Naive B cell (primary cell): ENCODE results near the gene SNHG17. TPM values are rescaled to one million over a fixed set of nuclear protein-coding genes. Genes with fewer than 3 reads are reported as not detected.
"Not testable (repeated sequence)": the region's sequence is repeated elsewhere in the genome, so short reads cannot be mapped to it uniquely, and the experiment has no call there.

ENCODE experiments used
- ATAC-seq, 2 donors: fragments of 150-1000 bp; cut with Tn5 transposase; 2 replicates each; pipeline ENCODE4 v1.10.0; 2021; ENCODE audit warnings: low read depth in 2 of 2, mild to moderate bottlenecking in 2 of 2, moderate library complexity in 2 of 2
- DNase-seq: peaks from one replicate; pipeline ENCODE4 v3.0.0; 2022
- H3K27ac Mint-ChIP-seq, 6 donors: one replicate each; pipeline ENCODE4 v1.8.0; 2020 to 2022; ENCODE audit warnings: mild to moderate bottlenecking in 6 of 6, mixed read lengths in 6 of 6, moderate library complexity in 5 of 6, inconsistent platforms in 2 of 6
- H3K27me3 Mint-ChIP-seq, 3 donors: one replicate each; pipeline ENCODE4 v1.8.0; 2021 to 2022; ENCODE audit warnings: mixed read lengths in 3 of 3, mild to moderate bottlenecking in 1 of 3
- H3K36me3 Mint-ChIP-seq, 2 donors: one replicate each; pipeline ENCODE4 v1.8.0; 2020 to 2022; ENCODE audit warnings: mixed read lengths in 2 of 2, inconsistent platforms in 1 of 2, mild to moderate bottlenecking in 1 of 2
- H3K4me1 Mint-ChIP-seq, 3 donors: one replicate each; pipeline ENCODE4 v1.8.0; 2020 to 2022; ENCODE audit warnings: mixed read lengths in 3 of 3, inconsistent platforms in 1 of 3, mild to moderate bottlenecking in 1 of 3, moderate library complexity in 1 of 3
- H3K4me3 Mint-ChIP-seq, 8 donors: one replicate each; pipeline ENCODE4 v1.8.0; 2020 to 2022; ENCODE audit warnings: mild to moderate bottlenecking in 8 of 8, mixed read lengths in 8 of 8, moderate library complexity in 8 of 8, inconsistent platforms in 2 of 8
- H3K9me3 Mint-ChIP-seq, 7 donors: one replicate each; pipeline ENCODE4 v1.8.0; 2020 to 2022; ENCODE audit warnings: mixed read lengths in 7 of 7, mild to moderate bottlenecking in 5 of 7, inconsistent platforms in 2 of 7, moderate library complexity in 1 of 7
- polyA plus RNA-seq, 6 donors: library from polyadenylated mRNA; unstranded; fragments of 300-500 nt; fragmentation: Illumina TruSeq; gene quantifications; one replicate each; pipeline ENCODE4 v1.2.3, GENCODE V29; 2021; ENCODE audit warnings: low read depth in 6 of 6

The SNHG17 gene
- polyA plus RNA-seq, 6 donors from 2014 or later: 25.8 to 100.0 (median 56.5) TPM

DNA sequence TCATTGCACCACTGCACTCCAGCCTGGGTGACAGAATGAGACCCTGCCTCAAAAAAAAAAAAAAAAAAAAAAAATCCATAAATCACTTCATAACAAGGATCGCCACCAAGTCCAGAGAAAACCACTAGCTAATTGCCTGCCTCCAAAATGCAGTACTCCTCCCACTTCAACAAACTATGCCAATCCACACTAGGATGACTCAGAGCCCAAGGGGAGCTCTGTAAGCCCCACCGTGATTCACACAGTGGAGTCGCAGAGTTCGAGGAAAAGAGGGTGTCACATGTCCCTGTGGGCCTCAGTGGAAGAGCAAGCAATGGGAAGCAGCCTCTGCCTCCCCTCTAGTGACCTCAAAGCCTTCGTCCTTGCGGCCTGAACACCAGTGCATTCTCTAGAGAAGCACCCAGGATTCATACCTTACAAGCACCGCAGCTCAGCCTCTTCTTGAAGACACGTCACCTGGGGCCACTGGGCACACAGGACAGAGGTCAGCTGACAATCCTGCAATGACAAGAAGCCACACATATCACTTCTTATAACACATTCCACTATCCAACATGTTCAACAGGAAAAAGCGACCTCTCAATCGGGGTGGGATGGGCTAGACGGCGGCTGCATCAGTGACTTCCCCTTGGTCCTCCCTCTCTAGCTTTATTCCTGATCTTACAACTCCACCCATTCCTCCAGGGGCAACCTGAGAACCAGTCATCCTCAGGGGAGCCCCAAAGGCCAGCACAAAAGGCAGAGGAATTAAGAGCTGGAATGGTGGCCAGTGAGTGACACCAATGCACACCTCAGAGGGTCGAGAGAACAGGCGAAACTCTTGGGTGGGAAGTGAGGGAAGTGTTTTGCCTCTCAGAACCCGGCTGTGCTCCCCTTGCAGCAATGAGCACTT lies 8.9 kb downstream of the SNHG17 start:
- ATAC-seq (no peak), DNase-seq (no peak)
- H3K4me3 Mint-ChIP-seq: peak overlapping the region in 1 of 8 donors; percentile 70
- H3K27ac Mint-ChIP-seq: peak overlapping the region in 1 of 6 donors; percentile 87
- H3K36me3 Mint-ChIP-seq: peaks cover 21 to 25% of the 10 kb centered on the region in 2 donors
- H3K27me3 Mint-ChIP-seq: no peaks in the 10 kb centered on the region
- H3K4me1 Mint-ChIP-seq: peaks cover 23 to 39% (median 30%) of the 10 kb centered on the region in 3 donors
- no peaks in the 10 kb centered on the region for H3K9me3 Mint-ChIP-seq

DNA sequence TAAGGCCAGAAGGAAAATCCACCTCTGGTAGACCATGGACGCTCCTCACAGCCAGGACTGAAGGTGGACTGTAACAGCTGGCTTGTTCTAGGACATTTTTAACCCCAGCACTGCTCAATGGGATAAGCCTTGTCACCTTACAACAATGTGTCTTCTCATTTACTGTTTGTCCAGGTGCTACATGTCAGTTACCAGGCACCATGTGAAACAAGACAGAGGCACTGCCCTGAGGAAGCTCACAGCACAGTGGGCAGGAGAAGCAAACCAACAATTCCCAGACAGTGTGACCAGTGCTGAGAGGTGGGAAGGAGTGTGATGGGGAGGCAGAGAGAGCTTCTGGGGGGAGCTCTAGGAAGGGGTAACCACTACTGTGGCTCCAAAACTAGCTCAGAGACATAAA lies 10.7 kb downstream of the SNHG17 start:
- Mint-ChIP-seq H3K27ac (peak overlapping the region in 3 of 6 donors; percentile 18 to 60 (median 41)), H3K36me3 (peaks cover 23 to 32% of the 10 kb centered on the region in 2 donors), H3K9me3 (no peaks in the 10 kb centered on the region), H3K27me3 (no peaks in the 10 kb centered on the region), H3K4me3 (no peak overlapping the region), H3K4me1 (peaks cover 23 to 33% (median 25%) of the 10 kb centered on the region in 3 donors)
- DNase-seq (no peak), ATAC-seq (no peak)

DNA sequence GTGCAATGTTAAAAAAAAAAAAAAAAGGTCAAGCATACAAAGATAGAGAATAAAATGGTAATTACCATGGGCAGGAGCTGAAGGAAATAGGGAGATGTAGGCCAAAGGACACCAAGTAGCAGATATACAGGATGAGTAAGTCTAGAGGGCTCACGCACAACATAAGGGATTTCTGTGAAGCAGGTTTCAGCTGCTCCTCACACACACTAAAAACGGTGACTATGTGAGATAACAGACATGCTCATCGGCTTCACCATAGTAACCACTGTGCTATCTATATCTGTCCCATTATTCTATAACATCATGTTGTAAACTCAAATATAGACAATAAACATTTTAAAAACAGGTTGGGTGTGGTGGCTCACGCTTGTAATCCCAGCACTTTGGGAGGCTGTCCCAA lies 11.6 kb downstream of the SNHG17 start:
- peaks cover 19 to 33% (median 22%) of the 10 kb centered on the region in 3 donors for H3K4me1 Mint-ChIP-seq
- H3K27me3 Mint-ChIP-seq: no peaks in the 10 kb centered on the region
- H3K27ac Mint-ChIP-seq: peak overlapping the region in 1 of 6 donors; percentile 29
- DNase-seq (no peak), ATAC-seq (no peak)
- H3K4me3 Mint-ChIP-seq: no peak overlapping the region
- peaks cover 18 to 37% of the 10 kb centered on the region in 2 donors for H3K36me3 Mint-ChIP-seq
- H3K9me3 Mint-ChIP-seq: no peaks in the 10 kb centered on the region

DNA sequence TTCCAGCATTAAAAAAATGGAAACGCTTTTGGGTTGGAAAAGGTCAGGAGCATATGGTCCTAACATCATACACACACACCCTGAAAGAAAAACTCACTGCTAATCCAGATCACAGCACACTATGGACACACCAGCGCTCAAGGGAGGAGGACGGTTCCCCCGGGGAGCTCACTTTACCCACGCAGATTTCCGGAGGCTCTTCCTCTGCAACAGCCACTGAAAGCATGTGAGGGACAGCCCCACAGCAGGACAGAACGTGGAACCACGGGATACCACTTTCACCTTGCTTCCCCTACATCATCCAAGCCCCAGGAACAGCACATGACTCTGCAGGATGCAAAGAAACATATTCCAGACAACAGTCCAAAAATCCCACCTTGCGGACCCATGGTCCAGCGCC lies 13.2 kb downstream of the SNHG17 start:
- Mint-ChIP-seq H3K9me3 (no peaks in the 10 kb centered on the region), H3K36me3 (peaks cover 18 to 43% of the 10 kb centered on the region in 2 donors), H3K27me3 (no peaks in the 10 kb centered on the region), H3K4me1 (peaks cover 17 to 27% (median 18%) of the 10 kb centered on the region in 3 donors), H3K4me3 (no peak overlapping the region), H3K27ac (peak overlapping the region in 4 of 6 donors; percentile 24 to 68 (median 31))
- no peak for DNase-seq
- no peak for ATAC-seq

DNA sequence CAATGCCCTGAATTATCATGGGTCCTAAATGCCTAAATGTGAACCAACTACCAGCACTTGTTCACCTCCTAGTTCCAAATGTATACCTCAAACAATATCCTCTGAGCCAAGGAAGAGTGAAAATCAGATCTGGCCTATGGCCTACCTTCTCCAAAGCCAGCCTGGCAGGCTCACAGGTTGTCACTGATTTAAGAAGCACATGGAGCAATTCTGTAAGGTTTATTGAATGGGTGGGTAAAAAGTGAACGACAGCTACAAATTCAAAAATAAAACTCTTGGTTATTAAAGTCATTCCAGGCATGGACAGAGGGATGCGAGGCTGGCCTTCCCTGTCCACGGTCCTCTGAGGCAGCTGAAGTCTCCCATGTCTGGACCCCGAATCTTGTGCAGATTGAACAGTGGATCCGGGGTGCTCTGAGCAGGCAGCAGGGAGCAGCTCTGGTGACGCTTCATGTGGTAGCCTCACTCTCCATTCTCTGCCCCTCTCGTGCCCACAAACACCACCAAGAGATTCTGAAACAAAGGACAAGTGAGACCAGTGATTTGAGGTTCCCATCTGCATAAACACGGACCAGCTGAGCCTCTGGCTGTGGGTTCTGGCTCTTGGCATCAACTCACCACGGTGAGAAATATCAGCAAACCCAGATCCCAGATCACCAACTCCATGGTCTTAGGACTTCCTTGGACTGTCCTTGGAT lies 14.6 kb downstream of the SNHG17 start:
- Mint-ChIP-seq H3K27ac (peak overlapping the region in 1 of 6 donors; percentile 33), H3K9me3 (peaks cover 0 to 10% (median 2%) of the 10 kb centered on the region in 7 donors), H3K4me3 (peak overlapping the region in 1 of 8 donors; percentile 39), H3K4me1 (peaks cover 10 to 20% (median 16%) of the 10 kb centered on the region in 3 donors), H3K27me3 (no peaks in the 10 kb centered on the region), H3K36me3 (peaks cover 29 to 53% of the 10 kb centered on the region in 2 donors)
- DNase-seq (no peak), ATAC-seq (no peak)

DNA sequence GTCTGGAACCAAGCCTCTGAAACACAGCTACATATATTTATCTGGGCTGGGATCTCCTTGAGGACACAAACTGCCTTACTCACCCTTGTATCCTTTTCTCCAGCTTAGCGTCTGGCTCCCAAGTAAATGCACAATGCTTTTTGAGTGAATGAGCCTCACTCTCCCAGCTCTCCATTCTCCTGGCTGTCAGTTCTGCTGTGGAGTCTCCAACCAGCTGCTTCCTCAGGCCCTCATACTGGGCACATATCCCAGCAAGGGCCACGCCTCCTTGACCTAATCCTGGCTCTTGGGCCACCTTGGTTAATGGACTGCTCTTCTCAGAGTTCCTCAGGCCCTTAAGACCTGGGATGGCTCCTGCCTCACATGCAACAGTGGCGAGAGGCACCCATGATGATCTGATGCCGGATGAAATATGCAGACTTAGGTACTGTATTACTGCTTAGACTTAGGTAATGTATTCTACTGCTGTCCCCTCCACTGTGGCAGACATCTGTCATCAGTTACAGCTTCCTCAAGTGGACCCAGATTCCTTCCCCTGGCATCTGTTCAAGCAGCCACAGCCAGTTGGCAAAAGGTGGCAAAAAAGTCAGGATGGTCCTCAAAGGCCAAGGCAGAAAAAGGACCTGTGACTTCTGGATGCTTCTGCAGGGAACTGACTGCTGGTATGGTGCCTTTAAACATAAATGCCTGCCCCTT lies 16.5 kb downstream of the SNHG17 start:
- DNase-seq (no peak), ATAC-seq (no peak)
- H3K36me3 Mint-ChIP-seq: peaks cover 38 to 61% of the 10 kb centered on the region in 2 donors
- peaks cover 0 to 10% (median 2%) of the 10 kb centered on the region in 7 donors for H3K9me3 Mint-ChIP-seq
- no peak overlapping the region for H3K4me3 Mint-ChIP-seq
- peak overlapping the region in 2 of 6 donors; percentile 57 to 62 for H3K27ac Mint-ChIP-seq
- H3K4me1 Mint-ChIP-seq: peaks cover 0 to 14% (median 7%) of the 10 kb centered on the region in 3 donors
- no peaks in the 10 kb centered on the region for H3K27me3 Mint-ChIP-seq

DNA sequence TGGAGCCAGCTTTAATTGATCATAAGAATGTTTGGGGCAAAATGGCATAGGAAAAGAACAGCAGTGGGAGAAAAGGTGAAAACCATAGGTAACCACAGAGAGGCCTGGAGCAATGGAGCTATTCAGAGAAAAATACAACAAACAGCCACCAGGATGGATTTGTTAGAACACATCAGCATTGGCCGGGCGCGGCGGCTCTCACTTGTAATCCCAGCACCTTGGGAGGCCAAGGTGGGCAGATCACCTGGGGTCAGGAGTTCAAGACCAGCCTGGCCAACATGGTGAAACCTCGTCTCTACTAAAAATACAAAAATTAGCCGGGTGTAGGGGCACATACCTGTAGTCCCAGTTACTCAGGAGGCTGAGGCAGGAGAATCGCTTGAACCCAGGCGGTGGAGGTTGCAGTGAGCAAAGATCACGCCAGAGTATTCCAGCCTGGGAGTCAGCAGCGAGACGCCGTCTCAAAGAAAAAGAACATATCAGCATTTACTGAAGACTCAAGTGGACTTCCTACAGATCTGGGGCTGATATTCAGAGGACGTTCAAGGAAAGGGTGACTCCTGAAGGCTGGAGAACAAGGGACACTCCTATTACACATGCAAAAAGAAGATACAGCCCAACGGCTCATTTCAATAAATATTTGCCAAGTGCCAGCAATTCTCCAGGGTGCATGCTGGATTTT lies 20.2 kb downstream of the SNHG17 start:
- Mint-ChIP-seq H3K4me1 (no peaks in the 10 kb centered on the region), H3K36me3 (peaks cover 37 to 42% of the 10 kb centered on the region in 2 donors), H3K27ac (peak overlapping the region in 1 of 6 donors; percentile 6), H3K4me3 (no peak overlapping the region), H3K9me3 (peaks cover 0 to 10% (median 2%) of the 10 kb centered on the region in 7 donors), H3K27me3 (no peaks in the 10 kb centered on the region)
- no peak for DNase-seq
- ATAC-seq: no peak

DNA sequence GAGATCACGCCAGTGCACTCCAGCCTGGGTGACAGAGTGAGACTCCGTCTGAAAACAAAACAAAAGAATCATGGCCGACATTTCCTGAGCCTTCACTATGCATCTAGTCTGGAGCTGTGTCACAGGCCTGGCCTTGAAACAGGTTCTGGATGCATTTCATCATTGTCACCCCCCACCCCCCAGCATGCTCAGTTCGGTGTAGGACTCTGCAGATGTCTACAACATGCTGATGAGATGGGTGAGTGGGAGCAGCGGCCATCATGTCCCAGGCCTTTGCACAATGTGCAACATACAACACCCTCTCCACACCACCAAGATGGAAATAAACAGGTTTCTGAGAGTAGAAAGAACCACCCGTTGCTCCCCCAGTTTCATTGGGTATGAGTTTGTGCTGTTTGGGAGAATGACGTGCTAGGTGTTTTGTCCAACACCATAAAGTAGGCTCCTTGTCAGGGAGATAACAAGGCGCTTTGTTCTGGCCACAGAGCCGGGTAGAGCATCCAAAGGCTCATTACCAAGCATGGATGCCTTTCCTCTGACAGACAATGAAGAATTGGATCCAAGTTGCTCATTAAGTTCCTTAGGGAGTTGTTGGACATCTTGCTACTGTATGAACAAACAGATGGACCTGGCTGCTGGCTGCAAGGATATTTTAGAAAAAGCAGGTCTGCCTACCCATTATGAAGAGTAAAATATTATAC lies 22.1 kb downstream of the SNHG17 start:
- no peak for DNase-seq
- H3K4me3 Mint-ChIP-seq: no peak overlapping the region
- peaks cover 35 to 37% of the 10 kb centered on the region in 2 donors for H3K36me3 Mint-ChIP-seq
- H3K4me1 Mint-ChIP-seq: no peaks in the 10 kb centered on the region
- peaks cover 0 to 10% (median 2%) of the 10 kb centered on the region in 7 donors for H3K9me3 Mint-ChIP-seq
- H3K27me3 Mint-ChIP-seq: no peaks in the 10 kb centered on the region
- peak overlapping the region in 1 of 6 donors; percentile 47 for H3K27ac Mint-ChIP-seq
- ATAC-seq: no peak

DNA sequence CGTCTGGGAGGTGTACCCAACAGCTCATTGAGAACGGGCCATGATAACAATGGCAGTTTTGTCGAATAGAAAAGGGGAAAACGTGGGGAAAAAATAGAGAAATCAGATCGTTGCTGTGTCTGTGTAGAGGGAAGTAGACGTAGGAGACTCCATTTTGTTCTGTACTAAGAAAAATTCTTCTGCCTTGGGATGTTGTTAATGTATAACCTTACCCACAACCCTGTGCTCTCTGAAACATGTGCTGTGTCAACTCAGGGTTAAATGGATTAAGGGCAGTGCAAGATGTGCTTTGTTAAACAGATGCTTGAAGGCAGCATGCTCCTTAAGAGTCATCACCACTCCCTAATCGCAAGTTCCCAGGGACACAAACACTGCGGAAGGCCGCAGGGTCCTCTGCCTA lies 27.3 kb downstream of the SNHG17 start:
- H3K36me3 Mint-ChIP-seq, H3K4me1 Mint-ChIP-seq, H3K27me3 Mint-ChIP-seq, H3K27ac Mint-ChIP-seq, DNase-seq, H3K4me3 Mint-ChIP-seq, ATAC-seq: not testable (repeated sequence)
- peaks cover 0 to 11% (median 3%) of the 10 kb centered on the region in 7 donors for H3K9me3 Mint-ChIP-seq

DNA sequence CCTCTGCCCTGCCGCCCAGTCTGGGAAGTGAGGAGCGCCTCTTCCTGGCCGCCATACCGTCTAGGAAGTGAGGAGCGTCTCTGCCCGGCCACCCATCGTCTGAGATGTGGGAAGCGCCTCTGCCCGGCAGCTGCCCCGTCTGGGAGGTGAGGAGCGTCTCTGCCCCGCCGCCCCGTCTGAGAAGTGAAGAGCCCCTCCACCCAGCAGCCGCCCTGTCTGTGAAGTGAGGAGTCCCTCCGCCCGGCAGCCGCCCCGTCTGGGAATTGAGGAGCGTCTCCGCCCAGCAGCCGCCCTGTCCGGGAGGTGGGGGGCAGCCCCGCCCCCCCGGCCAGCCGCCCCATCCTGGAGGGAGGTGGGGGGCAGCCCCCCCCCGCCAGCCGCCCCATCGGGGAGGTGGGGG lies 27.8 kb downstream of the SNHG17 start:
- ATAC-seq: no peak
- Mint-ChIP-seq H3K9me3 (peaks cover 0 to 11% (median 3%) of the 10 kb centered on the region in 7 donors), H3K4me1 (no peaks in the 10 kb centered on the region), H3K27ac (no peak overlapping the region), H3K27me3 (peaks cover 0 to 5% (median 0%) of the 10 kb centered on the region in 3 donors), H3K4me3 (no peak overlapping the region), H3K36me3 (peaks cover 5 to 6% of the 10 kb centered on the region in 2 donors)
- no peak for DNase-seq

DNA sequence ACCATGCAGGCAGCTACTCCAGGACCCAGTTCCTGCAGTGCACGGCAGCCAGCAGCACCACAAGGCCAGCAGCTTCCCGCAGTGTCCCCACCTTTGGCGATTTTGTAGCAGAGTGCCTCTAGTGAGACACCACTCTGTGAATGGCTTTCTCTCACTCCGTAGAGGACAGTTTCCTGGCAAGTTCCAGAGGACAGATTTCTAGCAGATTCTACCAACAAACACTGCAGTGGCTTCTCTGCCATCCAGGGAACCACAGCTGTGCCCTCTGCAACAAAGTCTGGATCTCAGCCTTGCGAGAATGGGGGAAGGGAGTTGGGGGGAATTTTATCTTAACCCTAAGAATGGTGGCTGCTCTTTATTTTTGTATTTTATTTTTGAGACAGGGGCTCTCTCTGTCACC lies 28.7 kb downstream of the SNHG17 start:
- H3K9me3 Mint-ChIP-seq: peaks cover 0 to 11% (median 3%) of the 10 kb centered on the region in 7 donors
- no peaks in the 10 kb centered on the region for H3K4me1 Mint-ChIP-seq
- H3K36me3 Mint-ChIP-seq: peaks cover 5 to 6% of the 10 kb centered on the region in 2 donors
- H3K4me3 Mint-ChIP-seq: no peak overlapping the region
- H3K27me3 Mint-ChIP-seq: peaks cover 0 to 7% (median under 1%) of the 10 kb centered on the region in 3 donors
- no peak overlapping the region for H3K27ac Mint-ChIP-seq
- DNase-seq (no peak), ATAC-seq (no peak)

DNA sequence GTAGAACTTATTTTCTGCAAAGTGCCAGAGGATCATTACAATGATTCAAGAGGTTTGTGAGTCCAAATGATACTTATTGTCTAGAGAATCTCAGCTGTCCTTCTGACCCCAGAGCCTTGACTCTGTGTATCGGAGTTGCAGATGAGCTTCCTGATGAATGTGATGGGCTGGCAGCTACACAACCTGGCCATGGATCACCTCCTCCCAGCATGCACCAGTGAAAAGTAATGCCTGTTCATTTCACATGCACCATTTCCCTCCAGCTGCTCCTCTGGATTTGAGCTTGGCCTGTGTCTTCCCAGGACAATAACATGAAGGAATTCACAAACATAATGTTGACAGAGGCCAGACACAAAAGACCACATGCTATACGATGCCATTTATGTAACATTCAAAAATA lies 30.0 kb downstream of the SNHG17 start:
- no peak overlapping the region for H3K4me3 Mint-ChIP-seq
- no peak for DNase-seq

More for the DNA sequence above, 30.0 kb downstream of the SNHG17 start:
- peaks cover 5 to 6% of the 10 kb centered on the region in 2 donors for H3K36me3 Mint-ChIP-seq
- peaks cover 0 to 7% (median 7%) of the 10 kb centered on the region in 3 donors for H3K27me3 Mint-ChIP-seq
- peaks cover 0 to 11% (median 3%) of the 10 kb centered on the region in 7 donors for H3K9me3 Mint-ChIP-seq
- no peaks in the 10 kb centered on the region for H3K4me1 Mint-ChIP-seq
- H3K27ac Mint-ChIP-seq: no peak overlapping the region
- ATAC-seq: no peak
